Anterior cingulate cortex (tissue), 58 donors: ENCODE measurements around the gene FARS2.

Source experiments
- DNase-seq, 58 donors: peaks; one replicate each; lab custom pipeline; 2025; lab: John Stamatoyannopoulos, UW

Gene FARS2

DNA sequence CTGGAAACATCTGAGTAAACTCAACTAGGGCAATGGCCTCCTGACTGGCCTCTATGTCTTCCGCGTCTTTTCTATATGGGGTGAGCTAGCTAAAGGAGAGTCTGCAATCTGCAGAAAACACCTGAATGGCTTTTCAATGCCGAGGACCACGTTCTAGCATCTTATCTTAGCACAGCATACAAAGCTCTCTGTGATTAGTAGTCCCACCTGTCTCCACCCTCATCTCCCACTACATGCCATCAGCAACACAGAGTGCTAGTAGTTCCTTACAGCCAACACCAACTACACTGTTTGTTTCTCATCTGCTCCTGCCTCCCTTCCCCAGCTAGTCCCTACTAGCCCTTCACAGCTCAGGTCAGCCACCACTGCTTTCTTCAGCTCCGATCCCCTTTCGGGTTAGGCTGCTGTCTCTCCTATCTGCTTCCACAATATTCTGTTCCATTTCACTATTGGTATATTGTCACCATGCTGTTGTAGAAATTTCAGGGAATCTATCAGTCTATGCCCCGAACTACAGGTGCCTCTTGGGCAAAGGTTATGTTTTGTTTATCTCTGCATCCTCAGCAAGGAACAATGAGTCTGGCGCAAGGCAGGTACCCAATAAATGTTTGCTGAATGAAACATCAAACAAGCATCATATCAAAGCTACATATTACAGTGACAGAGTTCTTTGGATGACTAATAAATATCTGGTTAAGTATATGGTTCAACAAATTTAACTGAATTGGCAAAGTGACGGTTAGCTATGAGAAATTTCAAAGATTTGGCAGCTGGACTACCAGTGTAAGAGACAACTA is 12.8 kb upstream of the FARS2 start:
- no peak for DNase-seq

GRCh38 chr6:5249451-5250122 is 11.7 kb upstream of the FARS2 start:
- DNase-seq, result no peak

- no peak for DNase-seq
These were observed 10.9 kb upstream of the FARS2 start for GRCh38 chr6:5250451-5250850.

DNA sequence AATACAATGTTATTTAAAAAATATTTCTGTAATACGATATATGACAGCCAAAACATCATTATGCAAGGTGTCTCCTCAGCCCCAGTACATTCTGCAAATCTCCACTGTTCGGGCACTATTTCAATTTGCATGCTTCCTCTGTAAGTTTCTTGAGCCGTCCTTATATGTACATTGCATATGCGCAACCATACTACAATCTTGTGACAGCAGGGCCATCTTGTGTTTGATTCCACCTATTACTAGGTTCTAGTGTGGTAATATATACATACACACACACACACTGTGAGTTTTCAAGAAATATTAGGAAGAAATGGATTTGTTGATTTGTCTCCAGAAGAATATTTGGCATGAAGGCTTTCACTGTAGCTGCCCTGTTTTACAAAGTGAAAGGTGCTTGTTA is 10.4 kb upstream of the FARS2 start:
- DNase-seq, result no peak

DNA sequence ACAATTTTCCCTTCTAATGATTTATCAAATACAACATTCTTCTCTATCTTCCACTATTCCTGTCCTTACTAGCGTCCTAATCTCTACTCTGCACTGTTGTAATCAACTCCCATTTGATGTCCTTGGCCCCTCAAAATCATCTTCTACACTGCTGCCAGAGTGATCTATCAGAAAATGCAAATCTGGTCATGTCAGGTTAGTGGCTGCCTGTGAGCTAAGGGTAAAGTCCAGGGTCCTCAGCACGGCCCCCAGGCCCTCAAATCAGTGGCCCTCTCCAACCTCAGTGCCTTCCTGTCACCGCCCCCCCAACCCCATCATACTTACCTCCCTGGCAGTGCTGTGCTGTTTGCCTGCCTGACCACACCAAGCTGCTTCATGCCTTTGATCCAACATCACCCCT is 4.4 kb upstream of the FARS2 start:
- DNase-seq, result no peak

- no peak for DNase-seq
These were observed 3.9 kb upstream of the FARS2 start for GRCh38 chr6:5257400-5257799.

DNA sequence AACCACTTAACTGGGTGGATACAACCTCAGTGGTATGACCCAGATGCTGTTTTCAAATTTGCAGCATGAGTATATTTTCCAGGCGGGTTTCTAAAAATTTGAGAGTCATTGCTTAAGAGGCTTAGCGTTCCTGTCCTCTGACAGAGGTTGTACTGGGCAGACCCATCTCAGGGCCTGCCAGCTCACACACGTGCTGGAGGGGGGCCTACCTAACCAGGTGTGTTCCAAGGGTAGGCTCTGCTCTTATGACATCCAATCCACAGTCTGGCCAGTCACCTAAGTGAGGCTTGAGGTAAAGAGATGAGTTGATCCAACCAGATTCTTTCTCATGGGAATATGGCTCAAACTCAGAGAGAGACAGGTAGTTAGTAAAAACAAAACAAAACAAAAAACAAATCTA is 1.9 kb upstream of the FARS2 start:
- DNase-seq, result no peak

- DNase-seq, result peak in 44 of 58 donors; percentile 24 to 88 (median 66)
These were observed 1.1 kb upstream of the FARS2 start for GRCh38 chr6:5260111-5260620.

DNA sequence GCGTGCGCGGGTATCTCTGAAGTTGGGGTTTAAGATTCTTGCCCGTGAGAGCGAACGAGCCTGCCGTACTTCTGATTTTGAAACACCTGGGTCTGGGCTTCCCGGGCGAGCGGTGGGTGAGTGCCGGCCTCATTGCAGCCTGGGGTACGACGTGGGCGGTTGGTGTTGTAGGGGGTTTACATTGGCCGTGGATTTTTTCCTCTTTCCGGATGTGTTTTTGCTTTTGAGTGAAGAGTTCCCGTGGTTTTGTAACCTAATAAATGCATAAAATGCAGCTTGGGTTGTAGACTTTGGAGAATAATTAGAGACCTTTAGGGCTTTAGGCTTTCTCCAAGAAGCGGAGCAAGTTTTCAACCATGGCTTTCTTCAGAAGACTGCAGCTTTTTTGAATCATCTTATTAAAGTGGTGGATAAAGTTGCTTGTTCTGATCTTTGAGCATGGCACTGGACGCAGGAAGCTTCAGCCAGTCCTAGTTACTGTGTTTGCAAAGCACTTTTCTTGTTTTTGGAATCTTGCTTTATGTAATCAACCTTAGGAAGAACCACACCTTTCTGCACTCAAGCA is 314 bp downstream of the FARS2 start:
- no peak for DNase-seq

DNA sequence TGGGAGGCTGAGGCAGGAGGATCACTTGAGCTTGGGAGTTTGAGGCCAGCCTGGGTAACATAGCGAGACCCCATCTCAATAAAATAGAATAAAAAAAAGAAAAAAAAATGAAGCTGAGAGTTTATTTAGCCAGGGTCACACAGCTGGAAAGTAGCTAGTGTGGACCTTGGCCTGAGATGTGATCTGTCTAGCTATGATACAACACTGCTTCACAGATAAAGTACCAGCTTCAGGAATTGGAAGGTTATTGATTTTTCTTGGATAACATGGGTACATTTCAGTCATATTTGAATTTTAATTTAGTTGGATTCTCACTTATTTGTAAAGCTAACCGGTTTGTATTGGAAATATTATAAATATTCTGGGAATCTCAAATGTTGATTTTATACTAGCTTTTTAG is 5.1 kb downstream of the FARS2 start:
- DNase-seq, result no peak

- no peak for DNase-seq
These were observed 8.9 kb downstream of the FARS2 start for GRCh38 chr6:5270093-5270680.

- DNase-seq, result no peak
These were observed 10.6 kb downstream of the FARS2 start for GRCh38 chr6:5271926-5272325.

- DNase-seq, result no peak
These were observed 12.9 kb downstream of the FARS2 start for GRCh38 chr6:5274231-5274630.

DNA sequence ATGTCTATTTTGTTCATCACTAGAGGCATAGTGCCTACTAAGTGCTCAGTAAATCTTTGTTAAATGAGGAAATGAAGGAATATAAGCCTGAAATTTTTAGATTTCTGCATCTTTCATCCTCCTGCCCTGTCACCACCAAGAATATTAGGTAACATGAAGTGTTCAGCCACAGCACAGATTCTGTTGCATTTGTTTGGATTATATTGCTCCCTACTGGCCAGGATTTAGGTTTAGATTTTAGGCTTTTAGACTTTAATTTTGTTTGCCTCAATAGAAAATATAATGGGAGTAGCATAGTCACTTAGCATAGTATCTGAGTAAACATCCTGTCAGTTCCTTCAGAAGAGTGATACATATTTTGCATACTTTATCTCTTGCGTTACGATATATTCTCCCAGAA is 14.2 kb downstream of the FARS2 start:
- DNase-seq, result no peak

GRCh38 chr6:5276581-5276980 is 15.3 kb downstream of the FARS2 start:
- no peak for DNase-seq

DNA sequence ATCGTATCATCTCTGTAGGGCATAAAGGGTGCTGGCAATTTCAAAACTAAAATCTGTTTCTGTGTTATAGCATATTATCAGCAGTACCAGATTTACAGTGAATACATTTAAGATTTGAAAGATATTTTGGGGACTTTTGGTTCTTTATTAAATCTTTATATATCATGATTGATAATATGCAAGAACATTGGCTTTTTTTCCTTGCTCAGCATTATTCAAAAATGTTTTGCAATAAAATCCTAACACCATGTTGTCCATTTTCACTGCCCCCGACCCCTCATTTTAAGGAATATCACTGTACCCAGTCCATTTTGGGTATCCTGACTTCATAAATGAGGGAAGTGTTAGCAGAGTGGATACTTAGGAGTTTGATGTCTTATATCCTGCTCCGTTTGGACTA is 16.3 kb downstream of the FARS2 start:
- DNase-seq, result no peak

DNA sequence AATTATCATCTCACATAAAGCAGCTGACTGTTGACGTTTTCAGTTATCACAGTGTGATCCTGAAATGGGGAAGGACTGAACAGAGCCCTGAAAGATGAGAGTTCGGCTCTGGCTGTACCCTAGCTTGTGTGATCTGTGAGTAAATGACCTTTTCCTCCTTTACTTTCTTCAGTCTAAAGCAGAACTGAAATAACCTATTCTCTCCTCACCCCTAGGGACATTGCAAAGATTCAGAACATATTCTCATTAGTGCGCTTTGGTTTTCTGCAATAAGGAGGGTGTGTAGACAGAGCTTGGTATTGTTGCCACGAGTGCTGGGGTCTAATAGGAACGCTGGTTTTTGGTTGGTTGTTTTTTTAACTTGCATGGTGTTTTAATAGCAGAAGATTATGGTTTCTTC is 16.7 kb downstream of the FARS2 start:
- DNase-seq, result no peak

- no peak for DNase-seq
These were observed 17.3 kb downstream of the FARS2 start for GRCh38 chr6:5278565-5279120.

GRCh38 chr6:5279891-5280338 is 18.6 kb downstream of the FARS2 start:
- no peak for DNase-seq

DNA sequence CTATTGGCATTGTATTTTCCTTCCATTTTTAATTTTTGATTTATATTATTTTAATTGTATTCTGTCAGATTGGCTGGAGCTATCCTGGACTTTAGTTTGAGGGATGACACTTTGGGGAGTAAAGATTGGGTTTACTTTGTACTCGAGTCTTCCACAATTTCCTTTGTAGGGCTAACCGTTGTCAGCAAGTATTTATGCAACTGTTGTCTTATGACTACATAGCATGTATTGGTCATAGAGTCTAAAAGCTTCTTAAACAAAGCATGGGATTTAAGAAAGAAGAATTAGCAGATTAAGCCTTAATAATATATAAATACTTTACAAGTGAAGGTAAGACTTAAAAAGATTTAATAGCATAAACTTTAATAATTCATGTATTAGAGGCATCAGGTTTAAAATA is 19.6 kb downstream of the FARS2 start:
- no peak for DNase-seq

DNA sequence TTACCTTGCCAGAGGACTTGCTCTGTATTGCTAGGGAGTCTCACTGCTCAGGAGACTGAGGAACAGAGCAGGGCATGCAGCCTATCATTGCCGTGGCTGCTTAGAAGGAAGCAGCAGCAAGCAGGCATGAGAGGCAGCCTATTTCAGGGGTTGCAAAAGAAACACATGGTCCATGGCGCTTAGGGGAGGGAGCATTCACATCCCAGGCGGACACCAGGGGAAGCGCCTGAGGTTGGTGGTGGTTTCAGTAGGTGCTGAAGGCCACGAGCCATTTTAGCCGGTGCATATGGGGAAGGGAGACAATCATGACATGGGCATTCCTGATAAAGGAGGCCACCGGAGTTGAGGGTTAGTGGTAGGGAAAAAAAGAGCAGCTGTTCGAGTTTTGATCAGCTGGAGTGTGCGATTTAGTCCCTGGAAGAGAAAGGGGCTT is 20.9 kb downstream of the FARS2 start:
- no peak for DNase-seq
